K562 (cell line): ENCODE measurements around the gene ITPKB. TPM values are rescaled to one million over a fixed set of nuclear protein-coding genes. Genes with fewer than 3 reads are reported as not detected.

Experiments
- ATAC-seq: fragments of 200-7000 bp; cut with Tn5 transposase; 3 replicates; pipeline ENCODE4 v1.9.1; 2020; ENCODE audit warnings: moderate library complexity
- BruUV-seq: library from RNA; stranded (reverse); fragments of 400-500 nt; replicated peaks from 2 replicates; lab custom pipeline; 2021; lab: Mats Ljungman, UMichigan
- CTCF ChIA-PET: fragments of 300-600 bp; formaldehyde crosslinking; extraction: SDS; loops from one replicate; lab custom pipeline; 2021; ENCODE audit warnings: low intra/inter-chr PET ratio; lab: Yijun Ruan, JAX
- POLR2A ChIA-PET: fragments of 300-600, 350-650 bp; sonication (Branson Sonifier 250); formaldehyde crosslinking; extraction: SDS; loops from one replicate; lab custom pipeline; 2021; ENCODE audit warnings: antibody characterized with exemption, inconsistent platforms; lab: Yijun Ruan, JAX
- DNase-seq, 4 experiments: peaks; one replicate each; pipeline versions ENCODE4 v3.0.0 to v3.0.0-alpha.2; 2011 to 2018; ENCODE audit warnings: low spot score in 3 of 4, mixed read lengths in 3 of 4; ENCODE audit errors: extremely low read depth in 1 of 4
- FAIRE-seq: peaks from 2 replicates; lab custom pipeline; 2011; peaks lifted over from hg19 to GRCh38; lab: Jason Lieb, UNC
- H2AFZ ChIP-seq: 2 replicates; pipeline ENCODE4 v1.6.0; 2011; ENCODE audit warnings: low read depth, low read length, control low read depth, inconsistent platforms
- H3K27ac ChIP-seq: fragments of 200-600 bp; 3 replicates; pipeline ENCODE4 v1.8.0; 2011; ENCODE audit warnings: low read depth, mild to moderate bottlenecking, control low read depth, inconsistent platforms, low read length, moderate library complexity, mixed read lengths; ENCODE audit errors: extremely low read depth
- H3K27me3 ChIP-seq, 2 experiments: fragments of 300-600 bp in 1 of 2; 2 replicates in 1 of 2; 3 replicates in 1 of 2; pipeline versions ENCODE4 v1.6.0 to v1.8.0; 2011; ENCODE audit warnings: inconsistent platforms in 2 of 2, low read length in 2 of 2, mild to moderate bottlenecking in 1 of 2, mixed read lengths in 1 of 2, moderate library complexity in 1 of 2; ENCODE audit not compliant: control insufficient read depth in 2 of 2, insufficient read depth in 2 of 2
- H3K36me3 ChIP-seq: fragments of 300-600 bp; 3 replicates; pipeline ENCODE4 v1.8.0; 2011; ENCODE audit warnings: mild to moderate bottlenecking, low read length, inconsistent platforms; ENCODE audit not compliant: control insufficient read depth, insufficient read depth
- H3K4me1 ChIP-seq, 2 experiments: fragments of 200-600 bp in 1 of 2; replicated peaks in 1 of 2; 2 replicates in 1 of 2; 3 replicates in 1 of 2; pipeline versions ENCODE4 v1.5.1 to v1.8.0; 2011; ENCODE audit warnings: inconsistent platforms in 2 of 2, low read length in 2 of 2, mild to moderate bottlenecking in 1 of 2, mixed read lengths in 1 of 2, moderate library complexity in 1 of 2; ENCODE audit not compliant: control insufficient read depth in 2 of 2, insufficient read depth in 2 of 2
- H3K4me2 ChIP-seq: 2 replicates; pipeline ENCODE4 v1.6.1; 2011; ENCODE audit warnings: low read length, control low read depth, inconsistent platforms, mixed read lengths; ENCODE audit not compliant: insufficient read depth
- H3K4me3 ChIP-seq: fragments of 200-600 bp; sonication (generic), shearing (Covaris generic); 2 replicates; pipeline ENCODE4 v1.5.1; 2016; ENCODE audit warnings: control low read depth, inconsistent platforms
- H3K79me2 ChIP-seq: fragments of 200-600 bp; 3 replicates; pipeline ENCODE4 v1.8.0; 2011; ENCODE audit warnings: low read length, inconsistent platforms; ENCODE audit not compliant: control insufficient read depth, insufficient read depth
- H3K9ac ChIP-seq, 2 experiments: 2 replicates each; pipeline versions ENCODE4 v1.6.0 to v1.6.1; 2011; ENCODE audit warnings: low read depth in 2 of 2, low read length in 2 of 2, control low read depth in 1 of 2, inconsistent platforms in 1 of 2, mild to moderate bottlenecking in 1 of 2, mixed read lengths in 1 of 2; ENCODE audit not compliant: insufficient read depth in 1 of 2
- H3K9me1 ChIP-seq: one replicate; pipeline ENCODE4 v1.6.0; 2011; ENCODE audit warnings: inconsistent platforms, mild to moderate bottlenecking, low read length, moderate library complexity; ENCODE audit not compliant: control insufficient read depth, insufficient read depth
- H3K9me3 ChIP-seq: replicated peaks from 2 replicates; pipeline ENCODE4 v1.5.1; 2011; ENCODE audit warnings: low read depth, low read length, inconsistent platforms; ENCODE audit not compliant: control insufficient read depth, insufficient read depth
- H4K20me1 ChIP-seq: replicated peaks from 2 replicates; pipeline ENCODE4 v1.6.1; 2011; ENCODE audit warnings: low read length, inconsistent platforms, mixed read lengths; ENCODE audit not compliant: control insufficient read depth, insufficient read depth
- IFI16 ChIP-seq: fragments of 250-450 bp; sonication (Bioruptor Pico); IDR thresholded peaks from 2 replicates; pipeline ENCODE4 v2.1.2; 2022; ENCODE audit warnings: mild to moderate bottlenecking, inconsistent platforms
- KLF13 ChIP-seq: fragments of 450-650 bp; IDR thresholded peaks from 2 replicates; pipeline ENCODE4 v1.6.1; 2016; ENCODE audit warnings: missing genetic modification characterization, low read depth, mild to moderate bottlenecking, missing compliant biosample characterization, moderate library complexity, borderline replicate concordance
- KLF16 ChIP-seq: IDR thresholded peaks from 2 replicates; pipeline ENCODE4 v1.6.1; 2016; ENCODE audit warnings: antibody characterized with exemption
- ZBTB26 ChIP-seq: fragments of 450-650 bp; formaldehyde crosslinking; IDR thresholded peaks from 2 replicates; pipeline ENCODE4 v1.4.0; 2022; ENCODE audit warnings: missing genetic modification characterization
- ZC3H8 ChIP-seq: fragments of 450-650 bp; IDR thresholded peaks from 2 replicates; pipeline ENCODE4 v1.6.1; 2017
- ZNF668 ChIP-seq: fragments of 250-450 bp; sonication (Bioruptor Pico); IDR thresholded peaks from 2 replicates; pipeline ENCODE4 v1.8.0; 2022; ENCODE audit warnings: mild to moderate bottlenecking, inconsistent platforms
- ZNF764 ChIP-seq: fragments of 250-450 bp; sonication (Bioruptor Pico); IDR thresholded peaks from 2 replicates; pipeline ENCODE4 v1.4.0; 2020; ENCODE audit warnings: low read depth, mild to moderate bottlenecking, moderate library complexity
- WGBS: fragments of 100-300 bp; shearing (Covaris generic); methylation state at CpG from one replicate; pipeline ENCODE4 v1.1.6; 2016; ENCODE audit warnings: low coverage, mixed read lengths; ENCODE audit not compliant: insufficient coverage; ENCODE audit errors: missing lambda C conversion rate; 5-methylcytosine and 5-hydroxymethylcytosine counted together
- in situ Hi-C: fragments of 300-500 bp; cut with MboI; formaldehyde crosslinking; loops from 4 replicates; pipeline ENCODE4 v1.15.0; 2018; ENCODE audit warnings: inconsistent platforms, mixed read lengths
- intact Hi-C: fragments of 100-400 bp; cut with micrococcal nuclease; formaldehyde crosslinking; loops from 2 replicates; pipeline ENCODE4 v1.14.2; 2022
- polyA plus RNA-seq, 8 experiments: library from polyadenylated mRNA; depleted of rRNA in 4 of 8; stranded (reverse) in 5 of 8; unstranded in 3 of 8; fragments of >200 nt; fragmentation: Nextera tagmentation in 2 of 8; fragmentation: Illumina TruSeq in 1 of 8; extraction: Ambion mirVana in 2 of 8; extraction: Trizol in 1 of 8; gene quantifications; 2 replicates each; pipeline versions ENCODE4 v1.2.1 to v1.2.3, GENCODE V29; 2011 to 2014; ENCODE audit warnings: inconsistent platforms in 1 of 8, missing spikeins in 1 of 8
- total RNA-seq, 7 experiments: library from RNA; depleted of rRNA in 6 of 7; stranded (reverse); fragments of >200 nt in 6 of 7; fragmentation: Illumina TruSeq in 2 of 7; extraction: Trizol in 2 of 7; gene quantifications; 2 replicates each; pipeline versions ENCODE4 v1.2.1 to v1.2.3, GENCODE V29; 2011 to 2021; ENCODE audit warnings: low replicate concordance in 1 of 7

The ITPKB gene
- total and polyA plus RNA-seq, 9 of the 15 experiments (the other 6 are each of a cell fraction or from before 2014, with no cell fraction given): 0.01 to 0.22 TPM; not detected in 7

DNA sequence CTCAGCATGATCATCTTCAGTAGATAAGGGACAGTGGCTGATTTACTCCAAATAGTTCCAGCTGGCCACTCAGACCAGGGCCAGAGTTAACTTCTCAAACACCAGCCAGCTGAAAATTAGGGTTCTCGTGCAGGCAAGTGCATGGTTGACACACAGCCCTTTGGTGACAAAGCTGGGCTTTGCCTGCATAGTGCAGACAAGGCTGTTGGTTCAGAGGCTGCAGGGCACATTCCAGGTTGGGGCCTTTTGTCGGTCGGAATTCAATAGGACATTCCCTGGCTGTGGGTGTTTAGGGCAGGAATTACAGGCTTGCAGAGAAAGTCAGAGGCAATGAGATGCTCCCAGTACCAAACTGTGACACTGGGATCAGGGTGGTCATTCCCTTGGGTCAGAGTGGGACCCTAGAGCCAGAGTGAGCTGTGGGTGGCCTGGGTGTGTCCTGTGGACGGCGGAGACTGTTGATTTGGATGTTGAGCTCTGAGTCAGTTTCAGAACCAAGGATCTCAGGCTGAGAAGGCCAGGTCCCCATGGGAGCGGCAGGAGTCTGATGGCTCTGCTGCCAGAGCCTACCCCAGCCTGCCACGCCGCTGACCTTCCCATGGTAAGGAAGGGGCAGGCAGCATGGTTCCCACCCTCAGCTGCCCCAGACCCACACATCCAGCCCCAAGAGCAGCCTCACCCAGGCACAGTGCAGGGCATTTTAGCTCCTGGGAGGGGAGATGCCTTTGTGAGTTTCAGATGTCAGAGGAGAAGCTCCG, 134.3 kb downstream of the ITPKB start:
- Histone ChIP-seq H3K4me3 (no peak overlapping the region), H3K36me3 (no peaks in the 10 kb centered on the region), H3K27ac (no peak overlapping the region), H3K4me1 (peaks cover 0 to 5% of the 10 kb centered on the region in 2 experiments; a peak in 1 of 5 replicates), H3K4me2 (no peak overlapping the region), H3K27me3 (peaks cover 56 to 88% of the 10 kb centered on the region in 2 experiments), H3K9me1 (peaks cover 7% of the 10 kb centered on the region)
- BruUV-seq: no TSS peak
- WGBS: 2% methylated on average over 9 of the region's 9 CpGs
- FAIRE-seq: no peak
- no peak for DNase-seq
- POLR2A ChIA-PET: interaction anchor here (0.6 to 1.5 kb wide), 4 partner anchors 10 to 202 kb away, joined by 3 to 4 read pairs (median 4); no protein-coding TSS in a partner anchor
- in situ Hi-C loops: no loop called here
- TF ChIP-seq ZBTB26 (CRISPR knock-in tag) (no peak), ZNF764 (CRISPR knock-in tag) (no peak), KLF16 (no peak), KLF13 (tag) (no peak), ZNF668 (CRISPR knock-in tag) (no peak), ZC3H8 (no peak), IFI16 (no peak)
- TF ChIP-seq, all 486 proteins: peak for 0
- Histone ChIP-seq H3K9ac (no peak overlapping the region), H3K9me3 (no peaks in the 10 kb centered on the region), H4K20me1 (no peaks in the 10 kb centered on the region; the same call in 1 of the 2 replicates), H2AFZ (no peak overlapping the region), H3K79me2 (no peaks in the 10 kb centered on the region)
- intact Hi-C loops: loop anchor here (10.0 kb wide), 1 partner anchor 480 kb away; no protein-coding TSS in a partner anchor
- CTCF ChIA-PET: interaction anchor here (0.6 kb wide), 1 partner anchor 1529 kb away, joined by 3 read pairs; no protein-coding TSS in a partner anchor
- no peak for ATAC-seq
